HG03571 (cell line): Measurements from ENCODE around the gene NIFK.
"Not testable (repeated sequence)": the region's sequence is repeated elsewhere in the genome, so short reads cannot be mapped to it uniquely, and the experiment has no call there.

Experiments used
- ATAC-seq: cut with Tn5 transposase; IDR thresholded peaks from one replicate; pipeline ENCODE4 v1.9.1; 2021; ENCODE audit not compliant: unreplicated experiment

NIFK gene

DNA sequence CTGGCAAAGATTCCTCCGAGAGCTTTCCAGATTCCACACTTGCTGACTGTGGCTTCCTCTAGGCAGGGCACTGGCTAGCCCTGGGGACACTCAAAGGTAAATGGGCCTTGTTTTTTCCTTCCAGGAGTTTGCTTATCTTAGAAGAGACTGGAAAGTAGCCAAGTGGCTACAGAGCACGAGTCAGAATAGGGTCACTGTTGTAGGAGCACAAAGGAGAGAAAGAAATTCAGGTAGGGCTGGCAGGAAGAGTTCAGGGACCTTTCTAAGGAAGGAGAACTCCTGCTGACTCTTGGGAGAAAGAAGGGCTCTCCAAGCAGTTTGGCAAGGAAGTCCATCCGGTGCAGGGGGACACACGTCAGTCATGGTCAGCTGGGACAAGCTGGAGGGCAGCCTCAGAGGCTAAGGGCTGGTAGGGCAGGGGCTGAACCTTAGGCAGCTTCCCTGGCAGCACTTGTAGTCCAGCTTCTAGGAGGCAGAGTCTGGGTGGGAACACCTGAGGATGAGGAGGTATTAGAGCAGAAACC is 39.5 kb downstream of the NIFK start:
- ATAC-seq = no peak

DNA sequence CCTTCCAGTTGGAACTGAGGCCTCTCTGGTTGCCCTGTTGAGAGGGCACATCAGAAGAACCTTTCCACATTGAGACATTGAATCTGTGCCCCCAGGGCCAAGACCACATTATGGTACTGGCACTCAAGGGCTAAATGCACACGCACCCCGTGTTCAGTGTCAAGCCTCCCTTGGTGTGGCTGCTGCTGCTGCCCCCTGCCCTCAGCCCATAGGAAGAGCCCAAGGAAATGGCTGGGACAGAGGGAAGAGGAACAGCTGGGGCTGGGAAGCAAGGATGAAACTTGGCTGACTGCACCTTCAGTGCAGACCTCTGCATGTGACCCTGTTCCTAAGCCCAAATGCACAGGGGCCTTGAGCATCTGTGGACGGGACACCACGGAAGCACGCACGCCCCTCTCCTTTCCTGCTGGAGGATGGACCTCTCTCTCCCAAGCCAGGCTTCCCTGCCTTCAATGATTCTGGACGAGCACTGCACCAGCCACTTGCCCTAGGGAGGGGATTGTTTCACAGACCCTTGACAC is 40.2 kb downstream of the NIFK start:
- no peak for ATAC-seq

DNA sequence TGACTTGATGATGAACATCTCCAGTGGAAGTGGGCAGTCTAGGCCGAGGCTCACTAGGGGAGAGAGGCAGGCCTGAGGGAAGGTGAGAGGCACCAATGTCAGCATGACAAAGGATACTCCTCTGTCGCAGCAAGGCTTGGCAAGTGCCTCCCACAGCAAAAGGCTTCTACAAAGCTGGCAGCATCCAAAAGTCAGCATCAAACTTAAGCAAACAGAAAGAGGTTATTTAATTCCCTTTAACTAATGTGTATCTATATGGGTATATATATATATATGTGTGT is 41.6 kb downstream of the NIFK start:
- ATAC-seq = no peak

DNA sequence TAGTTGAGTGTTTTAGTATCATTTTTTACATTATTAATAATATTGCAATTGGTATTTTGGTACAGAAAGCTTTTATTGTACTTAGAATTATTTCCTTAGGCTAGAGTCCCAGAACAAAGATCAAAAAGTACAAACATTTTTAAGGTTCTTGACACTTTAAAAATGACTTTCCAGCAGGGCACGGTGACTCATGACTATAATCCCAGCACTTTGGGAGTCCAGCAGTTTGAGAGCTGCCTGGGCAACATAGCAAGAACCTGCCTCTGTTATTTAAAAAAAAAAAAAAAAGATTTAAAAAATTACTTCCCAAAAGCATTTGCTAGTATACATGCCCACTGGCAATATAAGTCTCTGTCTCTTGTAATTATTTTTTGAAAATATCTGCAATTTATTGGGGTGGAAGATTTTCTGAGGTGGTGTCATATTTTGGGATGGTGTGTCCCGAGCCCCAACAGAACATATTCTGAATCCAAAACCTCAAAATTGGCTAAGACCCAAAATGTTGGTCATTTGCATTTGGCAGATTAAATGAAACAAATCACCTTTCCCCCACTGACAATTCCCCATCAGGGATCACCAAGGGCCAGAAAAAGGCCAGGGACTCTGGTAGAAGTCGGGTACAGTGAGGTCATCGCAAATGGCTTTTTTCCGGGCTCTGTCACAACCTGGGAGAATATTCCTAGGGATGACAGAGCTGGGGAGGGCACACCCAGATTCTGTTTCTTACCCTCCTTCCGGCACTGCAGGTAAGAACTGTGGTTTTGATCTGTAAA is 42.1 kb downstream of the NIFK start:
- ATAC-seq = no peak

DNA sequence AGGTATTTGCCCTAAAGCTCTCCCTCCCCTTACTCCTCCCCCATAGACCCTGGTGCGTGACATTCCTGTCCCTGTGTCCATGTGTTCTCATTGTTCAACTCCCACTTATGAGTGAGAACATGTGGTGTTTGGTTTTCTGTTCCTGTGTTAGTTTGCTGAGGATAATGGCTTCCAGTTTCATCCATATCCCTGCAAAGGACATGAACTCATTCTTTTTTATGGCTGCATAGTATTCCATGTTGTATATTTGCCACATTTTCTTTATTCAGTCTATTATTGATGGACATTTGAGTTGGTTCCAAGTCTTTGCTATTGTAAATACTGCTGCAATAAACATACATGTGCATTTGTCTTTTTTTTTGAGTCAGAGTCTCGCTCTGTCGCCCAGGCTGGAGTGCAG is 46.1 kb downstream of the NIFK start:
- ATAC-seq = not testable (repeated sequence)

DNA sequence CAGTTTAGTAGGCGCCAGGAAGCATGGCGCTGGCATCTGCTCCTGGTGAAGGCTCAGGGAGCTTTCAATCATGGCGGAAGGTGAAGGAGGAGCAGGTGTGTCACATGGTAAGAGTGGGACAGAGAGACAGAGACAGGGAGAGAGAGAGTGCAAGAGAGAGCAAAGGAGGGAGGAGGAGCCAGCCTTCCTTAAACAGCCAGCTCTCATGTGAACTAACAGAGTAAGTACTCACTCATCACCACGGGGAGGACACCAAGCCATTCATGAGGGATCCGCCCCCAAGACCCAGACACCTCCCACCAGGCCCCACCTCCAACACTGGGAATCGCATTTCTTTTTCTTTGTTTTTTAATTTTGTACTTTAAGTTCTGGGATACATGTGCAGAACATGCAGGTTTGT is 46.6 kb downstream of the NIFK start:
- no peak for ATAC-seq

DNA sequence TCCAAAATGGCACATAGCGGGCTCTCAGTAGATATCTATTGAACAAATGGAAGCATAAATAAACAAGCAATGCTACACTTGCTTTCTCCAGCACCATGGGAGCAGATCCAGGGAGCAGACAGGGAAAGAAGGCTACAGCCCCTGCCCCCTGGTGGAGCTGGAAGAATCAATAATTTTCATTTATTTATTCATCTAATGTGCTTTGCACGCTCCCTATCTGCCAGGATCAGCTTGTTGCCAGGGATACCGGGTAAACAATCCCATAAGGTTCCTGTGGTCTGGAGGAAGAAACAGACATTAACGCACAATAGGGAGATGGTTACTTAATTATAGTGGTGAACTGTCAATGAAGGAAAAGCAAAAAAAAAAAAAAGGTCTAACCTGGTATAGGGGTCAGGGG is 47.3 kb downstream of the NIFK start:
- no peak for ATAC-seq

DNA sequence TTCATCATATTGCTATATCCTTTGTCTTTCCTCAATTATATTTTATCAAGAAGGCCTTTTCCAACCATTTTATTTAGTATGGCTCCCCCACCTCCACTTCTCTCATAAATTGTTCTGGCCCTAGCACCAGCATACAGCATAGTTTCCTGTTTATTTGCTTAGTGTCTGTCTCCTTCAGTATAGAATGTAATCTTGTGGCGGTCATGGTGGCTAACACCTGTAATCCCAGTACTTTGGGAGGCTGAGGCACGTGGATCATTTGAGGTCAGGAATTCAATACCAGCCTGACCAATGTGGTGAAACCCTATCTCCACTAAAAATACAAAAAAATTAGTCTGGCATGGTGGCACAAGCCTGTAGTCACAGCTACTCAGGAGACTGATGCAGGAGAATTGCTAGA is 47.9 kb downstream of the NIFK start:
- ATAC-seq = no peak

DNA sequence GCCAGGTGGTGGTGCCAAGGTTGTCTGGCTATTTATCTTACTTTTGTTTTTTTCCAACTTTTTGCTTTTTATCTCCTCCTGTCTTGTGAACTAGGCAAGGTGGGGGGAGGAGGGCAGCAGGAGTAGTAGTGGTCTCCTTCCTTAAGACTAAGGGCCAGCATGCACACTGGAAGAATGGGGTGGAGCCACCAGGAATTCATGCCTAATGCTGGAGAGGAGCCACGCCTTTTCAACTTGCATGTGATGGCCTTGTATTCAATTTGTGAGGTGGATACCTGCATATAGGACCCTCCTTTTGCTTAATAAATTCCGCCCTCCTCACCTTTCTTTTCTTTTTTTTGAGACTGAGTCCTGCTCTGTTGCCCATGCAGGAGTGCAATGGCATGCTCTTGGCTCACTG is 49.8 kb downstream of the NIFK start:
- no peak for ATAC-seq

DNA sequence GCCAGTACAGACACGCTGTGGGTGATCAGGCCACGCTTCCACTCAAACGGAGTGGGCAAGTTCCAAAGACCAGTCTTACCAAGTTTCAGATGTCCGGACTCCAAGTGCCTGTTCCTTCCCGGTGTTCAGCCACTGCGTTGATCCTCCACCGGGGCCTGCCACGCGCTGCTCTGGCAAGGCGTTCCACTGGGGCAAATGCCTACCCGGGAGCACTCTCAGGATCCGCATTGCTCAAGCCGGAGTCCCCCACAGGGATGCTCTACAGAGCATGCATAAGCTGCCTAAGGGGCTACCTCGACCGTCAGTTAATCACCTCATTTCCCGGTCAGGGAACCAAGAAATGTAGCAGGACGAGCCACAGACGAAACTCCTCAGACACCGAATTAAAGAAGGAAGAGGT is 50.5 kb downstream of the NIFK start:
- no peak for ATAC-seq

DNA sequence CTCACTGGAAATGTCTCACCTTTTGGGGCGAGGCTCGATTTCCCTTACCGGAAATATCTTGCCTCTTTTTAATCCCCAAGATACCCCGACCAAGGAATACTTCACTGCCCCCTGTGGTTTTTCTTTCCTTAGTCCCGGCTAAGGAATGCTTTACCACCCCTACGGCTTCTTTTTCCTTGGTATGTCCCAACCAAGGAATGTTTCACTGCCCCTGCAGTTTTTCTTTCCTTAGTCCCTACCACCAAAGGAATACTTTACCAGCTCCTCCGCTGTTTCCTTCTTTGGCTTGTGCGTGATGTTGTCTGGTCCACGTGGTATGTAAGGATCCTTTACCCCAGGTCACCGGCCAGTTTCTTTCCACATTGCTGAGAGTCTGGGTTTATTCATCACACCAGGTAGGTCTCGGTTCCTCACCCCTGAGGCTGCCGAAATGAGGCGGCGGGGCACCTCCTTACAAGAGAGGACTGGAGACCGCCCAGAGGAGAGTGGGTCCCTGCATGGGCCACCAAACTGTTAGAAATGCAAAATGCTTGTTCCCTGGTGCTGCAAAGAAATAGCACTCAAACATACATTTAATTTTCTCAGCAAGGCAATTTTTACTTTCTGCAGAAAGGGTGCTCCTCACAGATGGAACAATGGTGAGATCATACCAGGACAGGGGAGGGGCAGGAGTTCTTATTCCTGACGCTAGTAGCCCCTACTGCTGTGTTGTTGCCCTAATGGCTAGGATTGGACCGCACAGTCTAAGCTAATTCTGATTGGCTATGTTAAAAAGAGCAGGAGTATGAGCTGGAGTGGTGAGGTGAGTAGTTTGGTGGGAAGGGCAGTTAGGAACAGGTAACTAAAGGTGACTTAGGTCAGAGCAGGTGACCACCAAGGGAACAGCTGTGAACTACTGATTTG is 54.0 kb downstream of the NIFK start:
- no peak for ATAC-seq

DNA sequence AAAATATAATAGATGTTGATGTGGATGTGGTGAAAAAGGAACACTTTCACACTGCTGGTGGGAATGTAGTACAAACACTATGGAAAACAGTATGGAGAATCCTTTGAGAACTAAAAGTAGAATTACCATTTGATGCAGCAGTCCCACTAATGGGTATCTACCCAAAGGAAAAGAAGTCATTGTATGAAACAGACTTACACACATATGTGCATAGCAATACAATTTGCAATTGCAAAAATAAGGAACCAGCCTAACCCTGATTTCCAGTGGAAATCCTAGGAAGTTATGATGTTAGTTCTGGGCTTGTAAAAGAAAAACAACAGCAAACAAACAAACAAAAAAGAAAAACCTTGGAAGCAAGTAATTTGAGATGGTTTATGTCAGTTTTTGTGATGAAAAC is 58.8 kb downstream of the NIFK start:
- ATAC-seq = no peak
